ENCODE results near the gene ELOVL1.
"Not testable (repeated sequence)": the region's sequence is repeated elsewhere in the genome, so short reads cannot be mapped to it uniquely, and the experiment has no call there.

ELOVL1 gene

GRCh38 chr1:43379476-43379875 lies 11.7 kb upstream of the ELOVL1 start:
- DNase-seq, result no peak

- no peak for DNase-seq
These were observed 10.0 kb upstream of the ELOVL1 start for GRCh38 chr1:43377831-43378230.

- DNase-seq, result no peak
These were observed 9.0 kb upstream of the ELOVL1 start for GRCh38 chr1:43376723-43377235.

- peak in 1 of 2 donors; percentile 18 for DNase-seq
These were observed 5.5 kb upstream of the ELOVL1 start for GRCh38 chr1:43373066-43373940.

- no peak for DNase-seq
These were observed 4.4 kb upstream of the ELOVL1 start for GRCh38 chr1:43372172-43372571.

GRCh38 chr1:43370564-43370963 lies 2.8 kb upstream of the ELOVL1 start:
- DNase-seq, result no peak

GRCh38 chr1:43369779-43370178 lies 2.0 kb upstream of the ELOVL1 start:
- DNase-seq, result not testable (repeated sequence)

- no peak for DNase-seq
These were observed 822 bp upstream of the ELOVL1 start for GRCh38 chr1:43368646-43369020.

- no peak for DNase-seq
These were observed 546 bp downstream of the ELOVL1 start for GRCh38 chr1:43367026-43367903.

- no peak for DNase-seq
These were observed 1.2 kb downstream of the ELOVL1 start for GRCh38 chr1:43366601-43367025.

- DNase-seq, result no peak
These were observed 1.6 kb downstream of the ELOVL1 start for GRCh38 chr1:43366179-43366578.

- no peak for DNase-seq
These were observed 2.1 kb downstream of the ELOVL1 start for GRCh38 chr1:43365678-43366077.

- no peak for DNase-seq
These were observed 3.8 kb downstream of the ELOVL1 start for GRCh38 chr1:43363935-43364525.

- peak in 1 of 2 donors; percentile 56 for DNase-seq
These were observed 4.4 kb downstream of the ELOVL1 start for GRCh38 chr1:43363283-43363934.

GRCh38 chr1:43360616-43361015 lies 7.2 kb downstream of the ELOVL1 start:
- no peak for DNase-seq

GRCh38 chr1:43359696-43360095 lies 8.1 kb downstream of the ELOVL1 start:
- no peak for DNase-seq

GRCh38 chr1:43358746-43359693 lies 8.8 kb downstream of the ELOVL1 start, which contains the start of gene CDC20:
Gene CDC20, plus strand, starts transcription at chr1:43358981. Its CDS starts 235 bp downstream, at chr1:43359216.
- peak; percentile 98 to 100 for DNase-seq

GRCh38 chr1:43358121-43358745 lies 9.6 kb downstream of the ELOVL1 start:
- DNase-seq, result no peak

- no peak for DNase-seq
These were observed 10.6 kb downstream of the ELOVL1 start for GRCh38 chr1:43357251-43357650.

GRCh38 chr1:43354936-43355335 lies 12.9 kb downstream of the ELOVL1 start:
- DNase-seq, result no peak

- no peak for DNase-seq
These were observed 13.3 kb downstream of the ELOVL1 start for GRCh38 chr1:43354471-43354870.
